A673 (cell line): ENCODE results near the gene PDE8B.

ENCODE experiments used
- EZH2 ChIP-seq: fragments of 200-600 bp; sonication (generic); IDR thresholded peaks from 2 replicates; pipeline ENCODE4 v1.6.1; 2017; ENCODE audit warnings: borderline replicate concordance, low read depth, mild to moderate bottlenecking, mixed read lengths, antibody characterized with exemption, low read length; ENCODE audit not compliant: poor library complexity, severe bottlenecking
- TF ChIP-seq, protein P1 (sequence below): fragments of 300-800, 200-600 bp; sonication (generic); conservative IDR thresholded peaks from 2 replicates; pipeline ENCODE4 v1.5.1; 2017; ENCODE audit warnings: low read depth, mild to moderate bottlenecking, antibody characterized with exemption, low read length, moderate library complexity, mixed read lengths

GRCh38 chr5:77175231-77175630 is 35.2 kb upstream of the PDE8B start:
- TF ChIP-seq EZH2, result no peak
- TF ChIP-seq, protein P1, sequence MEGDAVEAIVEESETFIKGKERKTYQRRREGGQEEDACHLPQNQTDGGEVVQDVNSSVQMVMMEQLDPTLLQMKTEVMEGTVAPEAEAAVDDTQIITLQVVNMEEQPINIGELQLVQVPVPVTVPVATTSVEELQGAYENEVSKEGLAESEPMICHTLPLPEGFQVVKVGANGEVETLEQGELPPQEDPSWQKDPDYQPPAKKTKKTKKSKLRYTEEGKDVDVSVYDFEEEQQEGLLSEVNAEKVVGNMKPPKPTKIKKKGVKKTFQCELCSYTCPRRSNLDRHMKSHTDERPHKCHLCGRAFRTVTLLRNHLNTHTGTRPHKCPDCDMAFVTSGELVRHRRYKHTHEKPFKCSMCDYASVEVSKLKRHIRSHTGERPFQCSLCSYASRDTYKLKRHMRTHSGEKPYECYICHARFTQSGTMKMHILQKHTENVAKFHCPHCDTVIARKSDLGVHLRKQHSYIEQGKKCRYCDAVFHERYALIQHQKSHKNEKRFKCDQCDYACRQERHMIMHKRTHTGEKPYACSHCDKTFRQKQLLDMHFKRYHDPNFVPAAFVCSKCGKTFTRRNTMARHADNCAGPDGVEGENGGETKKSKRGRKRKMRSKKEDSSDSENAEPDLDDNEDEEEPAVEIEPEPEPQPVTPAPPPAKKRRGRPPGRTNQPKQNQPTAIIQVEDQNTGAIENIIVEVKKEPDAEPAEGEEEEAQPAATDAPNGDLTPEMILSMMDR, result no peak
